ENCODE results near the gene DCAF10. TPM values are rescaled to one million over a fixed set of nuclear protein-coding genes. Genes with fewer than 3 reads are reported as not detected.
"Not testable (repeated sequence)": the region's sequence is repeated elsewhere in the genome, so short reads cannot be mapped to it uniquely, and the experiment has no call there.

Gene DCAF10
- total RNA-seq, 1 experiment from 2014 or later: 11.1 TPM

DNA sequence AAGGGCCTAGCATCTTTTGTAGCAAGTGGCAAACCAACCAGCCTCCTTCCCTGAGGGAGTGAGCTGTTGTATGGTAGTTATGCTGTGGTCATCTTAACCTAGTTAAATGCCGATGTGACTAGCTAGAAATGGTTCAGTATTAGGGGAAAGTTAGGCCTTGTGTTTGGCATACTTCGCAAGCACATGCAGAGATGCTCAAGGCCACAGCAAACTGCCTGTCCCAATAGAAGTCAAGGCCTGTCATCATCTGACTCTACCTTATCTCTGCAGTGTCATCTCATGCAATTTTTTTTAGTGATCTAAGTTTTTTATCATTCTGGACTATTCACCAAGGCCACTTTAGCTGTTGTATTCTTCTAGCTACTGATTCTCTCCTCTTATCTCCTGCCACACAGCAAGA lies 10.5 kb upstream of the DCAF10 start:
- DNase-seq (ENCODE audit: low spot score): no peak

DNA sequence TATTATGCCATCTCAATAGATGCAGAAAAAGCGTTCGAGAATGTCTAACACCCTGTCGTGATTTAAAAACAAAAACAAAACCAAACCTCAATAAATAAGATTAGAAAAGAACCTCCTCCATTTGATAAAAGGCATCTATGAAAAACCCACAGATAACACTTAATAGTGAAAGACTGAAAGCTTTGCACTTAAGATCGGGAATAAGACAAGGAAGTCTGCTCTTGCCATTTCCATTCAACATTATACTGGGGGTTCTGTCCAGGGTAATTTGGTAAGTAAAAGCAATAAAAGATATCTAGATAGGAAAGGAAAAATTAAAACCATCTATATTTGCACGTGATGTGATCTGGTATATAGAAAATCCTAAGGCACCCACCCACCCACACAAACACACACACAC lies 8.5 kb upstream of the DCAF10 start:
- no peak for DNase-seq (ENCODE audit: low spot score)

DNA sequence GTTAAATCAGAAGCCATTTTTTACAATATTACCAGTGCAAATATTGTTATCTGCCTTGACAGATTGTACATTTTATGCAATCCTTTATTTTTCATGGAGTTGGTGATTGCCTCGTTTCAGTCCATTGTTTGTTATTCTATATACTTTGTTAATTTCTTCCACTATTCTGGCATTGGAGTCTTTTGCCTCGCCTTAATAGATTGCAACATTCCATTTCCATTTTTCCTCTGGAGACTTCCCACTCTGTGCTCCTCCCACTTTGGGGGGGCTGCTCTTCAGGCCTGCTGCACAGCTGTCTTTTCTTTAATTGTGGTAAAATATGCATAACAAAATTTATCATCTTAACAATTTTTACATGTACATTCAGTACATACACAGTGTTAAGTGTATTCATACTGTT lies 4.4 kb upstream of the DCAF10 start:
- DNase-seq (ENCODE audit: low spot score): no peak

GRCh38 chr9:37798677-37799076 lies 1.9 kb upstream of the DCAF10 start:
- no peak for DNase-seq (ENCODE audit: low spot score)

DNA sequence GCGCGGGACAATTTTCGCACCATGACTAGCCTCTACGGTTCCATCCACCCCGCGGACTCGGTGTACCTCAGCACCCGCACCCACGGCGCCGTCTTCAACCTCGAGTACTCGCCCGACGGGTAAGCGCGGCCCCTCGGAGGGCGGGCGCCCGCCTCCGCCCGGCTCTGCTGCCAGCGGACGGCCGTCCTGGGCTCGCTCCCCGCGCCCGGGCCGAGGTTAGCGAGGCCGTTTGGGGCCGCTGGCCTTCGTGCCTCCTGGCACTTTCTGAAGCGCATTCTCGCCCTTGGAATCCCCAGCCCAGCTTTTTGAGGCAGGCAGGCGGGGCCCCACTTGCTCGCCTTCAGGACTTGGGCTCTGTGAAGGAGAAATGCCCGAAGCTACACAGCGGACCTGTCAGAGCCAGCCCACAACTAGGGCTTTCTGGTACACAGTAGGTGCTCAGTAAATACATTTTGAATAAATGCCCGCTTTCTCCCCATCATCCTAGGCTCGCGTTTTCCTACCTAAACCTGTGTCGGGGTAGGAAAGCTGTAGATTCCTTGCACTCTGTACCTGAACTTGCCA lies 772 bp downstream of the DCAF10 start:
- no peak for DNase-seq (ENCODE audit: low spot score)

- no peak for DNase-seq (ENCODE audit: low spot score)
Observed at GRCh38 chr9:37801959-37802711, 1.5 kb downstream of the DCAF10 start.

DNA sequence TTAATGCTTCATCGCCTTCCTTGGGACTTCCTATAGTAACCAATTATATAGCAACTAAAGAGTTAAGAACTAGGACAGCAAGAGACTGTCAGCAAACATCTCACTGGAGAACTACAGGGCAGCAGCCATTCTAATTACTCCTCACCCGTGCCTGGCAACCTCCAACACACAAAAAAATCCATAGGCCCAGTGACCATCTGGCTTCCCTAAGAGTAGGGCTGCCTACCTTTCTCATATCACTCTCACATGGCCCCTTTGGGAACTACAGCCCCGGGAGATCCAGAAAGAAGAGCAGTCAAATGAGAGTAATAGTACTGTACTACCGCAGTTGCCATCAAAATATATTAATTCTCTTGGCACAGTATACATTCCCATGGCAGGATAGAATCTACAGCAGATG lies 5.7 kb downstream of the DCAF10 start:
- DNase-seq (ENCODE audit: low spot score): no peak

GRCh38 chr9:37809676-37810075 lies 9.1 kb downstream of the DCAF10 start:
- not testable (repeated sequence) for DNase-seq (ENCODE audit: low spot score)

DNA sequence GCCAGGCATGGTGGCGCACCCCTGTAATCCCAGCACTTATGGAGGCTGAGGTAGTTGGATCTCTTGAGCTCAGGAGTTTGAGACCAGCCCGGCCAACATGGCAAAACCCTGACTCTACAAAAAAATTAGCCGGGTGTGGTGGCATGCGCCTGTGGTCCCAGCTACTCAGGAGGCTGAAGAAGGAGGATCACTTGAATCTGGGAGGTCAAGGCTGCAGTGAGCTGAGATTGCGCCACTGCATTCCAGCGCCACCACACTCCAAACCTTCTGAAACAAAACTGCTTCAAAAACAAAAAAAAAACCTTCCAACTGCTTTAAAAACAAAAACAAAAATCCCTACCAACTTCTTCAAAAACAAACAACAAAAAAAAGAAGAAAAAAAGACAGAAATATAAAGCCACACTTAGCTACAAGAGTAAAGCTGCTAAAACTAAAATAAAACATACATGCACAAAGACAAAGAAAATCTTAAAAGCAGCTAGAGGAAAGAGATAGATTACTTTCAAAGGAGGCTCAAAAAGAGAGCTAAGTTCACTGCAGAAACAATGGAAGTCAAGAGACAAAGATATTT lies 11.4 kb downstream of the DCAF10 start:
- no peak for DNase-seq (ENCODE audit: low spot score)

DNA sequence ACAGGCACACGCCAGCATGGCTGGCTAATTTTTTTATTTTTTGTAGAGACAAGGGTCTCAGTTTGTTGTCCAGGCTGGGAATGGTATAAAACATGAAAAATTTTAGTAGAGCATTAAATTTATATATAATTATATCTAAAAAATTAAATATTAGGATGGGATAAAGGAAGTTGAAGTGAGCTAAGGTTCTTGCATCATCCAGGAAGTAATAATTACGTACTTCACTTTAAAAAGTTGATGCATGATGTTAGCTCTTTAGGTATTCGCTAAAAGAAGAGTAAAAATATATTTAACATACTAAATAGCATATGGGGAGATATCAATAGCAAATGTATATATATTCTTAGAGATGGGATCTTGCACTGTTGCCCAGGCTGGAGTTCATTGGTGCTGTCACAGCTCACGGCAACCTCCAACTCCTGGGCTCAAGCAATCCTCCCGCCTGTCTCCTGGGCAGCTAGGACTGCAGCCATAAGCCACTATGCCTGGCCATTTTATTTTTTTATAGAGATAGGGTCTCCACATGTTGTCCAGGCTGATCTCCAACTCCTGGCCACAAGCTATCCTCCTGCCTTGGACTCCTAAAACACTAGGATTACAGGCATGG lies 12.3 kb downstream of the DCAF10 start:
- DNase-seq (ENCODE audit: low spot score): no peak

DNA sequence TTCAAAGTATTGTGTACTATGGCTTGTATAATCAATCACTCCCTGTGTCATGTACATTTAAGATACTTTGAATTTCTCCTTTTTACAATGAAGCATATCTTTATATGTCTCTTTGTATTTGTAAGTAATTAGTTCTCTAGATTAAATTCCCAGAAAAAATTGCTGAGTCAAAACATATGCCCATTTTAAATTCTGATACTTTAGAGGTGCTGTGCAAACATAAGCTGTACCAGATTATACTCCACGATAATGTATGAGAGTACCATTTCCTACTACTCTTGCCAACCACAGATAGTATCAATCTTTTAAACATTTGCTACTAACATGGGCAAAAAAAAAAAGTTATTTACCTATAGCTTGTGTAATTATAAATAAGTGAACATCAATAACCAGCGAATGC lies 18.3 kb downstream of the DCAF10 start:
- no peak for DNase-seq (ENCODE audit: low spot score)

GRCh38 chr9:37820142-37820541 lies 19.5 kb downstream of the DCAF10 start:
- DNase-seq (ENCODE audit: low spot score): no peak

DNA sequence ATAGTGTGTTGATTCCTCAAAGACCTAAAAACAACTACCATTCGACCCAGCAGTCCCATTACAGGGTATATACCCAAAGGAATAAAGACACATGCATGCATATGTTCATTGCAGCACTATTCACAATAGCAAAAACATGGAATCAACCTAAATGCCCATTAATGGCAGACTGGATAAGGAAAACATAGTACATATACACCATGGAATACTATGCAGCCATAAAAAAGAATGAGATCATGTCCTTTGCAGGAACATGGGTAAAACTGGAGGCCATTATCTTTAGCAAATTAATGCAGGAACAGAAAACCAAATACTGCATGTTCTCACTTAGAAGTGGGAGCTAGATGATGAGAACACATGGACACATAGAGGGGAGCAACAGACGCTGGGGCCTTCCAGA lies 24.6 kb downstream of the DCAF10 start:
- not testable (repeated sequence) for DNase-seq (ENCODE audit: low spot score)

DNA sequence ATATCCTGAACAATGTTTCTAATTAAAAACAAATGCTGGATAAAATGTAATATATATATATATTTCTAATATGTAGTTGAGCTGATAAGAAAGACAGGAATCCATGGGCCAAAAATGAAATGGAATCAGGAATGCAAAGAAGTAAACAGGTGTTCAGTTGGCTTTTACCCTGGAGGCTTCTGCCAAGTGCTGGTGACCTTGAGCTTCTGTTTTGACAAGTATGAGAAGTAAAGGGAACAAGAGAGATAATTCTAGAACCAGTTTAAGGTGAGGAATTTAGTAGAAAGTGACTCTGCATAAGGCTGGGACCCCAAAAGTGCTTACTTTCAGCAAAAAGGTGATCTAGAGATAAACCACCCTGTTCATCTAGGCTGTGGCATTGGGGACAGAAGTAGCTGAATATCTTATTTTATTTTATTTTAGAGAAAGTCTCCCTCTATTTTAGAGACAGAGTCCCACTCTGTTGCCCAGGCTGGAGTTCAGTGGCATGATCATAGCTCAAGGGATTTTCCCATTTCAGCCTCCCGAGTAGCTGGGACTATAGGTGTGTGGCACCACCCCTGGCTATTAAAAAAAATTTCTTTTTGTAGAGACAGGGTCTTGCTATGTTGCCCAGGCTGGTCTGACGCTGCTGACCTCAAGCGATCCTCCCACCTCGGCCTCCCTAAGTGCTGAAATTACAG lies 27.0 kb downstream of the DCAF10 start:
- DNase-seq (ENCODE audit: low spot score): no peak

DNA sequence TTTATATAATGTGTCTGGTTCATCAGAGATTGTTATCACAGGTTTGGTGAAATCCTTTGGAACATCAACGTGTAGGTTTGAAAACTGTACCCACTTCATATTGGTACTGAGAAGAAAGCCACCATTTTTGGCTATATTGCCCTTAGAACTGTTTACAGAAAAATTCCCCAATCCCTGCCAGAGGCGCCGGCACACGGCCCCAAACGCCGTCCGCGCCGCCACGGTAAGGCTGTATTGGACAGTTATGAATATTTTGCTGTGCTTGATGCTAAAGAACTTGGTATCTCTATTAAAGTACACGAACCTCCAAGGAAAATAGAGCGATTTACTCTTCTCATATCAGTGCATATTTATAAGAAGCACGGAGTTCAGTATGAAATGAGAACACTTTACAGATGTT lies 35.2 kb downstream of the DCAF10 start:
- DNase-seq (ENCODE audit: low spot score): no peak

GRCh38 chr9:37836386-37836785 lies 35.8 kb downstream of the DCAF10 start:
- DNase-seq (ENCODE audit: low spot score): no peak

DNA sequence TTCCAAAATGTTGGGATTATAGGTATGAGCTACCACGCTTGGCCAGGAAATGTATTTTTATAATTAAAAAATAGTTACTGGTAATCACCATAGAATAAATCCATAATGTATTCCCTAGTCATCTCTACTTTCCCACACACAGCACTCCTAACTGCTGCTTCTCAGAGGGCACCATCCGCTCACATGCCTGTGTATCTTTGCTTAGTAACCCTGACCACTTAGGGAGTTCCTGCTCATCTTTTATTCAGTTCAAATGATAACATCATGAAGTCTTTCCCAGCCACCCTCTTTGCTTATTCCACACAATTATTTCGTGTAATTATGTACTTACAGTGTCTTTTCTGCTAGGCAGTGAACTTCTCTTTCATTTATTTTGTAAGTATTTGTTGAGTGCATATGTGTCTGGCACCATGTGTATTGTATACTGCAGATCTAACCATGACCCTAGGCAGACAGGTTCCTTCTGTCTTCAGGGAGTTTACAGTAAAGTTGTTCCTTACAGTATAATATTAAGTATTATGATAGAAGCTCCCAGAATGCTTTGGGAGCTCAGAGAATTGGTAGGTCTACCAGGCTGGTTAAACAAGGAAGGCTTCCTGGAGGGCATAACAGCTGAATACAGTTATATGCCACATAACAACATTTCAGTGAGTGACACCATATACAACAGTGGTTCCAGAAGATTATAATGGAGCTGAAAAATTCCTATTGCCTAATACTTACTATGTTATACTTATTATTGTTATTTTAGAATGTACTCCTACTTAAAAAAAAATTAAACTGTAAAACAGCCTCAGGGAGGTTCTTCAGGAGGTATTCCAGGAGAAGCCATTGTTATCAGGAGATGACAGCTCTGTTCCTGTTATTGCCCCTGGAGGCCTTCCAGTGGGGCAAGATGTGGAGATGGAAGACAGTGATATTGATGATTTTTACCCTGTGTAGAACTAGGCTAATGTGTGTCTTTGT lies 39.2 kb downstream of the DCAF10 start:
- DNase-seq (ENCODE audit: low spot score): no peak

DNA sequence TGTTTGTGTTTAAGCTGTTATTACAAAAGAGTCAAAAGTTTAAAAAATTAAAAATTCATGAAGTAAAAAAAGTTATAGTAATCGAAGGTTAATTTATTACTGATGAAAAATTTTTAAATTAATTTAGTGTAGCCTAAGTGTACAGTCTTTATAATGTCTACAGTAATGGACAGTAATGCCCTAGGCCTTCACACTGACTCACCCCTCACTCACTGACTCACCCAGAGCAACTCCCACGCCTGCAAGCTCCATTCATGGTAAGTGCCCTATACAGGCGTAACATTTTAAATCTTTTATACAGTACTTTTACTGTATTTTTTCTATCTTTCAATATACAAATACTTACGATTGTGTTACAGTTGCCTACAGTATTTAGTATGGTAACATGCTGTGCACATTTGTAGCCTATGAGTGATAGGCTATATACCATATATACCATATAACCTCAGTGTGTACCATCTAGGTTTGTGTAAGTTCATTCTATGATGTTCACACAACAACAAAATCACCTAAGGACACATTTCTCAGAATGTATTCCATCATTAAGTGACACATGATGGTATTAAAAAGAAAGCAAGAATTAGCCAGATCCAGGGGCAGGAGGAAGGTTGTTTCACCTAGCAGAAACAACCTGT lies 40.1 kb downstream of the DCAF10 start:
- DNase-seq (ENCODE audit: low spot score): peak; percentile 68

DNA sequence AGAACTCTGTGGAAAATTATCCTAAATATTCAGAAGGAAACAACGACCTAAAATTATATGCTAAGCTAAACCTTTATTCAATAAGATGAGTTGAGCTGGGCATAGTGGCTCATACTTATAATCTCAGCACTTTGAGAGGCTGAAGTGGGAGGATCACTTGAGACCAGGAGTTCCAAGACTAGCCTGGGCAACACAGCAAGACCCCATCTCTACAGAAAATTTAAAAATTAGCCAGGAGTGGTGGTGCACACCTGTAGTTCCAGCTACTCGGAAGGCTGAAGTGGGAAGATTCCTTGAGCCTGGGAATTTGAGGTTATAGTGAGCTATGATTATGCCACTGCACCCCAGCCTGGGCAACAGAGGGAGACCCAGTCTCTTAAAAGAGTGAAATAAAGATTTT lies 51.6 kb downstream of the DCAF10 start:
- DNase-seq (ENCODE audit: low spot score): no peak

- no peak for DNase-seq (ENCODE audit: low spot score)
Observed at GRCh38 chr9:37856551-37856950, 56.0 kb downstream of the DCAF10 start.

GRCh38 chr9:37859043-37859442 lies 58.4 kb downstream of the DCAF10 start:
- no peak for DNase-seq (ENCODE audit: low spot score)

Data from A172 (cell line).